ENCODE data around the gene MIA. TPM values are rescaled to one million over a fixed set of nuclear protein-coding genes. Genes with fewer than 3 reads are reported as not detected.

The MIA gene
- total RNA-seq, 4 donors from 2014 or later: not detected

DNA sequence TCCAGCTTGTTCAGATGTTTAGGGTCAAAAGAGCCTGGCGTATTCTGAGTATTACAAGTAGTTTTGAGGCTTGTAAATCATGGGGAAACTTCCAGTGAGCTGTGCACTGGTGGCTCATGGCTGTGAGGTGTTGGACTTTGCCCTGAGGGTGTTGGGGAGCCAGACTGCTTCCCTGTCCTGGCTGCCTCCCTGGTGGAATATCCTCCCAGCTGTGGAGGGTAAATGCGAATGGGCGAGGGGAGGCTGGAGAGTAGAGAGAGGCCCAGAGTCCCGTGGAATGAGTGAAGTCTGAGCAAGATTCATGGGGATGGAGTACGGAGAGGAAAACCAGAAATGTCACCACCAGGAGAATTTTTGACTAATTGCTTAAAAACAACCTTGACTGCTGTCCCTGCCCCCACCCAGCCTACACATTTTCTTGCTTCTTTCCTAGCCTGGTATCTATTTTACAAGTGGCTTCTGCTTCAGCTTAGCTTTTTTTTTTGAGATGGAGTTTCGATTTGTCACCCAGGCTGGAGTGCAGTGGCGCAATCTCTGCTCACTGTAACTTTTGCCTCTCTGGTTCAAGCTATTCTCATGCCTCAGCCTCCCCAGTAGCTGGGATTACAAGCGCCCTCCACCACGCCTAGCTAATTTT is 20.6 kb upstream of the MIA start:
- no peak for TF ChIP-seq POLR2A (IDR thresholded peaks at IDR 0.05)
- TF ChIP-seq, protein P1, sequence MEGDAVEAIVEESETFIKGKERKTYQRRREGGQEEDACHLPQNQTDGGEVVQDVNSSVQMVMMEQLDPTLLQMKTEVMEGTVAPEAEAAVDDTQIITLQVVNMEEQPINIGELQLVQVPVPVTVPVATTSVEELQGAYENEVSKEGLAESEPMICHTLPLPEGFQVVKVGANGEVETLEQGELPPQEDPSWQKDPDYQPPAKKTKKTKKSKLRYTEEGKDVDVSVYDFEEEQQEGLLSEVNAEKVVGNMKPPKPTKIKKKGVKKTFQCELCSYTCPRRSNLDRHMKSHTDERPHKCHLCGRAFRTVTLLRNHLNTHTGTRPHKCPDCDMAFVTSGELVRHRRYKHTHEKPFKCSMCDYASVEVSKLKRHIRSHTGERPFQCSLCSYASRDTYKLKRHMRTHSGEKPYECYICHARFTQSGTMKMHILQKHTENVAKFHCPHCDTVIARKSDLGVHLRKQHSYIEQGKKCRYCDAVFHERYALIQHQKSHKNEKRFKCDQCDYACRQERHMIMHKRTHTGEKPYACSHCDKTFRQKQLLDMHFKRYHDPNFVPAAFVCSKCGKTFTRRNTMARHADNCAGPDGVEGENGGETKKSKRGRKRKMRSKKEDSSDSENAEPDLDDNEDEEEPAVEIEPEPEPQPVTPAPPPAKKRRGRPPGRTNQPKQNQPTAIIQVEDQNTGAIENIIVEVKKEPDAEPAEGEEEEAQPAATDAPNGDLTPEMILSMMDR (IDR thresholded peaks at IDR 0.05 in 4 of 5, conservative IDR thresholded peaks at IDR 0.05 in 1 of 5): no peak
- intact Hi-C loops (cut with DNase I; ENCODE audit: low total_unique reads) (loop anchor here (5.0 kb wide), 1 partner anchor 683 kb away; the partner anchor contains the start of gene DMAC2), in situ Hi-C loops (cut with MboI; ENCODE audit: low sequenced_read_pairs in 4 of 4) (loop anchor here in 1 of 4 donors (10.0 kb wide), 1 partner anchor 60 kb away; no protein-coding TSS in a partner anchor)
- Histone ChIP-seq H3K36me3 (peaks cover 0 to 36% of the 10 kb centered on the region in 2 donors), H3K27ac (no peak overlapping the region), H3K27me3 (no peaks in the 10 kb centered on the region), H3K4me1 (peaks cover 19 to 28% of the 10 kb centered on the region in 2 donors), H3K9me3 (no peaks in the 10 kb centered on the region), H3K4me3 (no peak overlapping the region)
- DNase-seq (no peak), ATAC-seq (no peak)

DNA sequence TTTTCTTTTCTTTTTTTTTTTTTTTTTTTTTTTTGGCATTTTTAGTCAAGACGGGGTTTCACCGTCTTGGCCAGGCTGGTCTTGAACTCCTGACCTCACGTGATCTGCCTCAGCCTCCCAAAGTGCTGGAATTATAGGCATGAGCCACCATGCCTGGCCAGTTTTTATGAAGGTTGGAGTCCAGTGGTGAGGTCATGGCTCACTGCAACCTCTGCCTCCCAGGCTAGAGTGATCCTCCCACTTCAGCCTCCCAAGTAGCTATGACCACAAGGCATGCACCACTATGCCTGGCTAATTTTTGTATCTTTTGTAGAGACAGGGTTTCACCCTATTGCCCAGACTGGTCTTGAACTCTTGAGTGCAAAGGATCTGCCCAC is 20.1 kb upstream of the MIA start:
- H3K27ac ChIP-seq: no peak overlapping the region

DNA sequence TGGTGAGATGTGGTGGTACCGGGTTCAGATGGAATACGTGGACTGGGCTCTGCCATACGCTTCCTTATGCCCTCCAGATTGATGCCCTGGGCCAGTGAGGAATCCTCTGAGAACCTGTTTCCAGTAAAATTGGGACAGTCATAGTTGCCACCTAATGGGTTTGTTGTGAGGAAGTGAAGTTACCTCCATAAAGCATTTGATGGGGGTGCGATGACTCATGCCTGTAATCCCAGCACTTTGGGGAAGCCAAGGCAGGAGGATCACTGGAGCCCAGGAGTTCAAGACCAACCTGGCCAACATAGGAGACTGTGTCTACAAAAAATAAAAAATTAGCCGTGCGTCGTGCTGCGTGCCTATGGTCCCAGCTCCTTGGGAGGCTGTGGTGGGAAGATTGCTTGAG is 19.5 kb upstream of the MIA start:
- Histone ChIP-seq H3K9me3 (no peaks in the 10 kb centered on the region), H3K36me3 (peaks cover 0 to 46% of the 10 kb centered on the region in 2 donors), H3K27ac (no peak overlapping the region), H3K27me3 (no peaks in the 10 kb centered on the region), H3K4me3 (no peak overlapping the region), H3K4me1 (peaks cover 16 to 24% of the 10 kb centered on the region in 2 donors)
- intact Hi-C loops (cut with DNase I; ENCODE audit: low total_unique reads) (no loop called here), in situ Hi-C loops (cut with MboI; ENCODE audit: low sequenced_read_pairs in 4 of 4) (loop anchor here in 1 of 4 donors (10.0 kb wide), 1 partner anchor 59 kb away; no protein-coding TSS in a partner anchor)
- no peak for ATAC-seq
- no peak for TF ChIP-seq POLR2A (IDR thresholded peaks at IDR 0.05)
- TF ChIP-seq, protein P1 (IDR thresholded peaks at IDR 0.05 in 4 of 5, conservative IDR thresholded peaks at IDR 0.05 in 1 of 5): no peak
- DNase-seq: no peak

More for the DNA sequence above, 20.1 kb upstream of the MIA start:
- H3K9me3 ChIP-seq: no peaks in the 10 kb centered on the region
- no peak for TF ChIP-seq POLR2A (IDR thresholded peaks at IDR 0.05)
- TF ChIP-seq, protein P1 (IDR thresholded peaks at IDR 0.05 in 4 of 5, conservative IDR thresholded peaks at IDR 0.05 in 1 of 5): no peak
- H3K27me3 ChIP-seq: no peaks in the 10 kb centered on the region
- peaks cover 0 to 41% of the 10 kb centered on the region in 2 donors for H3K36me3 ChIP-seq
- in situ Hi-C loops (cut with MboI; ENCODE audit: low sequenced_read_pairs in 4 of 4): loop anchor here in 1 of 4 donors (10.0 kb wide), 1 partner anchor 60 kb away; no protein-coding TSS in a partner anchor
- H3K4me1 ChIP-seq: peaks cover 16 to 24% of the 10 kb centered on the region in 2 donors
- no peak overlapping the region for H3K4me3 ChIP-seq
- intact Hi-C loops (cut with DNase I; ENCODE audit: low total_unique reads): no loop called here
- ATAC-seq (no peak), DNase-seq (no peak)

DNA sequence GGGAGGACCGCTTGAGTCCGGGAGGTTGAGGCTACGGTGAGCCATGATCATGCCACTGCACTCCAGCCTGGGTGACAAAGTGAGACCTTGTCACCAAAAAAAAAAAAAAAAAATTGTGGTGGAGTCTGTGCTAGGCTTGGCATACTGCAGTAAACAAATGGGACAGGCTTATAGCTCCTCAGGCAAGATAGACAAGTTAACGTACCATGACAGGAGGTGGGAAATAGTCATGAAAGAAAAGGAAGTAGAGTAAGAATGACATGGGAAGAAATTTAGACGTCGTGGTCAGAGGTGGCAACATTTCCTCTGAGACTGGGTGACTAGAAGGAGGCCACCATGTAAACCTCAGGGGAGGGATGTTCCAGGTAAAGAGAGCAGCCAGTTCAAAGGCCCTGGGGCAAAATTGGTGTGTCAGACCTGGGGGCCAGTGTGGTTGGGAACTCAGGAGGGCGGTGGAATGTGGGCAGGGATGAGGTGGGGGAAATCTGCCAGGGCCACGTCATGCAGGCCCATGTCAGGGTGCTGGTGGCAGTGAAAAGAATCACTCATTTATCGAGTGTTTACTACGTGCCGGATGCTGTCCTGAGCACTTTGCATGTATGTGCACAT is 18.7 kb upstream of the MIA start:
- Histone ChIP-seq H3K36me3 (peaks cover 0 to 54% of the 10 kb centered on the region in 2 donors), H3K4me3 (no peak overlapping the region), H3K9me3 (no peaks in the 10 kb centered on the region), H3K4me1 (peaks cover 16 to 22% of the 10 kb centered on the region in 2 donors), H3K27ac (no peak overlapping the region), H3K27me3 (no peaks in the 10 kb centered on the region)
- in situ Hi-C loops (cut with MboI; ENCODE audit: low sequenced_read_pairs in 4 of 4) (loop anchor here in 1 of 4 donors (10.0 kb wide), 1 partner anchor 58 kb away; no protein-coding TSS in a partner anchor), intact Hi-C loops (cut with DNase I; ENCODE audit: low total_unique reads) (no loop called here)
- DNase-seq (no peak), ATAC-seq (no peak)
- TF ChIP-seq, protein P1 (IDR thresholded peaks at IDR 0.05 in 4 of 5, conservative IDR thresholded peaks at IDR 0.05 in 1 of 5): no peak
- TF ChIP-seq POLR2A (IDR thresholded peaks at IDR 0.05): no peak

All from gastrocnemius medialis (tissue), 4 donors.